Left ventricle myocardium superior (tissue), 1 donor: ENCODE data around the gene ORAI1. TPM values are rescaled to one million over a fixed set of nuclear protein-coding genes. Genes with fewer than 3 reads are reported as not detected.
"Not testable (repeated sequence)": the region's sequence is repeated elsewhere in the genome, so short reads cannot be mapped to it uniquely, and the experiment has no call there.

Experiments used
- ATAC-seq: fragments of 200-7000 bp; cut with Tn5 transposase; one replicate; pipeline ENCODE4 v1.9.1; 2020; ENCODE audit warnings: mild to moderate bottlenecking, moderate library complexity
- DNase-seq: peaks from one replicate; pipeline ENCODE4 v3.0.0-alpha.2; 2020
- intact Hi-C: fragments of 100-400 bp; cut with micrococcal nuclease; formaldehyde crosslinking; loops from one replicate; pipeline ENCODE4 v1.11.0; 2022
- total RNA-seq: library from RNA; stranded (reverse); fragmentation: NEBNext Ultra II Directional; extraction: Animal tissue kit (Norgen Biotek cat#: 25700); gene quantifications from one replicate; pipeline ENCODE4 v1.2.1, GENCODE V29; 2021
- donor health status: DM: no; HTN: yes; CAD: no; lungs with severe emphysema.

Gene ORAI1
- total RNA-seq, 1 donor from 2014 or later = 10.1 TPM

GRCh38 chr12:121600702-121601336, 25.5 kb upstream of the ORAI1 start:
- ATAC-seq (no peak), DNase-seq (no peak)

GRCh38 chr12:121602766-121603165, 23.6 kb upstream of the ORAI1 start:
- intact Hi-C loops = no loop called here
- ATAC-seq (no peak), DNase-seq (no peak)

More at GRCh38 chr12:121600702-121601336, 25.5 kb upstream of the ORAI1 start:
- intact Hi-C loops = no loop called here

GRCh38 chr12:121603581-121603980, 22.7 kb upstream of the ORAI1 start:
- intact Hi-C loops = no loop called here
- DNase-seq = no peak
- no peak for ATAC-seq

- DNase-seq (no peak), ATAC-seq (no peak)
- intact Hi-C loops = no loop called here
Observed at GRCh38 chr12:121608301-121608700, 18.0 kb upstream of the ORAI1 start.

- intact Hi-C loops = no loop called here
- DNase-seq = no peak
- peak; percentile 86 for ATAC-seq
Observed at GRCh38 chr12:121610239-121611149, 15.8 kb upstream of the ORAI1 start.

GRCh38 chr12:121611306-121611705, 15.0 kb upstream of the ORAI1 start:
- DNase-seq = no peak
- intact Hi-C loops = no loop called here
- ATAC-seq = no peak

GRCh38 chr12:121613462-121613861, 12.9 kb upstream of the ORAI1 start:
- ATAC-seq (no peak), DNase-seq (no peak)
- intact Hi-C loops = no loop called here

- no peak for DNase-seq
- ATAC-seq = no peak
- intact Hi-C loops = no loop called here
Observed at GRCh38 chr12:121614872-121615467, 11.4 kb upstream of the ORAI1 start.

- DNase-seq (no peak), ATAC-seq (no peak)
- intact Hi-C loops = no loop called here
Observed at GRCh38 chr12:121618659-121619233, 7.6 kb upstream of the ORAI1 start.

- ATAC-seq = no peak
- intact Hi-C loops = loop anchor here (10.0 kb wide), 1 partner anchor 56 kb away; no protein-coding TSS in a partner anchor
- no peak for DNase-seq
Observed at GRCh38 chr12:121620333-121620891, 5.9 kb upstream of the ORAI1 start.

- ATAC-seq (peak; percentile 46), DNase-seq (peak; percentile 62)
- intact Hi-C loops = loop anchor here (10.0 kb wide), 1 partner anchor 62 kb away; no protein-coding TSS in a partner anchor
Observed at GRCh38 chr12:121626853-121627640, 717 bp downstream of the ORAI1 start.

- intact Hi-C loops = loop anchor here (10.0 kb wide), 1 partner anchor 63 kb away; no protein-coding TSS in a partner anchor
- DNase-seq (no peak), ATAC-seq (no peak)
Observed at GRCh38 chr12:121628037-121628436, 1.7 kb downstream of the ORAI1 start.

- intact Hi-C loops = loop anchor here (10.0 kb wide), 1 partner anchor 64 kb away; no protein-coding TSS in a partner anchor
- ATAC-seq = no peak
Observed at GRCh38 chr12:121628536-121628935, 2.2 kb downstream of the ORAI1 start.

GRCh38 chr12:121630791-121631355, 4.5 kb downstream of the ORAI1 start:
- ATAC-seq = no peak
- no peak for DNase-seq
- intact Hi-C loops = no loop called here

More at GRCh38 chr12:121628536-121628935, 2.2 kb downstream of the ORAI1 start:
- DNase-seq = no peak

- intact Hi-C loops = no loop called here
- DNase-seq (no peak), ATAC-seq (no peak)
Observed at GRCh38 chr12:121632069-121632970, 6.0 kb downstream of the ORAI1 start.

GRCh38 chr12:121633833-121634196, 7.5 kb downstream of the ORAI1 start:
- DNase-seq, ATAC-seq, intact Hi-C loops: not testable (repeated sequence)

- DNase-seq (no peak), ATAC-seq (no peak)
- intact Hi-C loops = no loop called here
Observed at GRCh38 chr12:121634836-121635235, 8.5 kb downstream of the ORAI1 start.
